ENCODE results near the gene DROSHA. TPM values are rescaled to one million over a fixed set of nuclear protein-coding genes. Genes with fewer than 3 reads are reported as not detected.

Gene DROSHA
- total and polyA plus RNA-seq, 2 of the 4 experiments (the other 2 are of a cell fraction), result 36.4 to 36.5 TPM

DNA sequence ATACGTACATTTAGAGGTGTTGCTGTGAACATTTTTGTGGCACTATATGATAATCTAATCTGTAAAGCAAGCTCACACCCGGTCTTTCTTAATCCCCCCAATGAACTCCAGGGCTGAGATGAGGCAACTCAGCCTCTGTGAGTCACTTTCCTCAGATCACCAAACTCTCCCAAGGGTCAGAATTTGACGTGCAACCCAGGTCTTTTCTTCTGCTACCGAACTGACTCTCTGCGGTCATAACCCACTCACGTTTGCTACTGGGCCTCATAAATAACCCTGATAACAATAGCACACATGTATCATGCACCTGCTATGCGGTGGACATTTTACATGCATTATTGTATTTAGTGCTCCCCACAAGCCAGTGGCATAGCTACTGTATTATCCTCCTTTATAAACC lies 153.1 kb downstream of the DROSHA start:
- H3K79me1 ChIP-seq (ENCODE audit: low read depth in 1 of 2, low read length in 2 of 2), result no peaks in the 10 kb centered on the region
- H3K27me3 ChIP-seq (ENCODE audit: control insufficient read depth, insufficient read depth, low read length), result no peaks in the 10 kb centered on the region
- ChIA-PET CTCF (no interaction called here), POLR2A (ENCODE audit: unreplicated experiment) (interaction anchor here (0.5 kb wide), 1 partner anchor 47 kb away, joined by 3 read pairs; no protein-coding TSS in a partner anchor)
- no peak overlapping the region for H3K4me3 ChIP-seq (ENCODE audit: insufficient read depth, low read depth, low read length)
- intact Hi-C loops (cut with micrococcal nuclease) (no loop called here), dilution Hi-C loops (cut with HindIII; ENCODE audit: low sequenced_read_pairs, unreplicated experiment) (no loop called here), in situ Hi-C loops (cut with MboI; ENCODE audit: low sequenced_read_pairs) (no loop called here)
- DNase-seq (peak; percentile 71), ATAC-seq (ENCODE audit: low read depth) (0 out of 2 replicates have a peak, but pooled peaks have one; percentile 30)
- no peaks in the 10 kb centered on the region for H3K9me3 ChIP-seq (ENCODE audit: control insufficient read depth, insufficient read depth, low read length)
- no peak overlapping the region for H2BK20ac ChIP-seq (ENCODE audit: low read depth, low read length)
- no peak overlapping the region for H2BK5ac ChIP-seq (ENCODE audit: low read depth, low read length, poor library complexity, severe bottlenecking)
- peaks cover 3% of the 10 kb centered on the region; the same call in 1 of the 2 replicates for H3K9me1 ChIP-seq (ENCODE audit: insufficient read depth, low read length)
- H3K4me2 ChIP-seq (ENCODE audit: low read depth, low read length), result no peak overlapping the region
- H4K8ac ChIP-seq (ENCODE audit: low read depth in 2 of 2, low read length in 2 of 2), result no peak overlapping the region
- H3K4me1 ChIP-seq (ENCODE audit: control insufficient read depth, insufficient read depth, low read length), result peaks cover 4% of the 10 kb centered on the region
- no peaks in the 10 kb centered on the region for H4K20me1 ChIP-seq (ENCODE audit: insufficient read depth, low read length)
- H3K56ac ChIP-seq (ENCODE audit: extremely low read depth, insufficient read depth, low read length), result no peak overlapping the region
- no peak overlapping the region for H4K91ac ChIP-seq (ENCODE audit: insufficient read depth, low read depth, low read length)
- WGBS, 2 experiments (ENCODE audit: extremely low coverage in 2 of 2, insufficient read length in 1 of 2), result no CpG with 5 or more reads among the region's 7 CpGs
- no peaks in the 10 kb centered on the region for H3K36me3 ChIP-seq (ENCODE audit: control insufficient read depth, insufficient read depth, low read length)
- no peak overlapping the region for H3K14ac ChIP-seq (replicated peaks; ENCODE audit: low read depth, low read length)
- no peak overlapping the region for H4K5ac ChIP-seq (ENCODE audit: low read depth, low read length)
- BruUV-seq (replicated peaks), result no TSS peak
- no peak overlapping the region for H2AFZ ChIP-seq (replicated peaks; ENCODE audit: low read length, poor library complexity)
- H2BK120ac ChIP-seq (ENCODE audit: low read depth, low read length), result peak overlapping the region; percentile 53
- no peak overlapping the region for H3K18ac ChIP-seq (ENCODE audit: low read depth, low read length)
- H3K23ac ChIP-seq (ENCODE audit: low read depth, low read length), result no peak overlapping the region
- H2AK9ac ChIP-seq (replicated peaks; ENCODE audit: low read depth, low read length, poor library complexity), result peak overlapping the region; percentile 76
- H3K27ac ChIP-seq (ENCODE audit: insufficient read depth, low read length), result no peak overlapping the region
- H3K9ac ChIP-seq (ENCODE audit: low read depth, low read length), result no peak overlapping the region
- peak overlapping the region; percentile 18; the same call in 1 of the 3 replicates for H2BK15ac ChIP-seq (ENCODE audit: low read depth, low read length)
- no peak overlapping the region for H3K4ac ChIP-seq (ENCODE audit: low read depth, low read length)
- TF ChIP-seq MAFK (IDR thresholded peaks at IDR 0.05; ENCODE audit: low read depth, low read length) (no peak), SMC3 (IDR thresholded peaks at IDR 0.05; ENCODE audit: low read depth, low read length) (no peak), BHLHE40 (IDR thresholded peaks at IDR 0.05; ENCODE audit: low read depth, low read length) (peak; percentile 84), FOS (IDR thresholded peaks at IDR 0.05; ENCODE audit: low read depth, low read length) (peak; percentile 29; the same call in 1 of the 2 replicates), CEBPB (IDR thresholded peaks at IDR 0.05; ENCODE audit: low read depth, low read length) (peak; percentile 78), RFX5 (IDR thresholded peaks at IDR 0.05; ENCODE audit: low read depth, low read length) (no peak)
- H2AK5ac ChIP-seq (ENCODE audit: low read depth, low read length), result no peak overlapping the region
